HepG2 (cell line): ENCODE data around the gene ADGRG1. TPM values are rescaled to one million over a fixed set of nuclear protein-coding genes. Genes with fewer than 3 reads are reported as not detected.

ENCODE experiments used
- ASH2L ChIP-seq: fragments of 300-600, 200-600 bp; sonication (generic); IDR thresholded peaks from 2 replicates; pipeline ENCODE4 v1.7.0; 2017; ENCODE audit warnings: low read depth, mild to moderate bottlenecking, moderate library complexity, mixed read lengths, low read length; ENCODE audit not compliant: insufficient read length
- CBX5 ChIP-seq: sonication (generic); formaldehyde crosslinking; IDR thresholded peaks from 2 replicates; pipeline ENCODE4 v1.4.0; 2020; ENCODE audit warnings: missing genetic modification reagents, borderline replicate concordance
- DRAP1 ChIP-seq: IDR thresholded peaks from 2 replicates; pipeline ENCODE4 v1.6.1; 2016; ENCODE audit warnings: missing genetic modification reagents, missing compliant biosample characterization
- FUBP1 ChIP-seq: sonication (generic); formaldehyde crosslinking; IDR thresholded peaks from 2 replicates; pipeline ENCODE4 v1.5.1; 2020; ENCODE audit warnings: missing genetic modification reagents, mild to moderate bottlenecking, borderline replicate concordance
- POGK ChIP-seq: sonication (generic); formaldehyde crosslinking; conservative IDR thresholded peaks from 2 replicates; pipeline ENCODE4 v1.8.0; 2022; ENCODE audit warnings: mild to moderate bottlenecking, moderate library complexity, missing genetic modification reagents
- SRSF1 ChIP-seq: fragments of 200-400 bp; formaldehyde crosslinking; optimal IDR thresholded peaks from 2 replicates; pipeline ENCODE3; 2017; ENCODE audit warnings: mild to moderate bottlenecking, low read depth, low read length, moderate library complexity
- TAF15 ChIP-seq: fragments of 200-400 bp; formaldehyde crosslinking; IDR thresholded peaks from one replicate; pipeline ENCODE4 v1.6.1; 2018; ENCODE audit warnings: mild to moderate bottlenecking, low read depth, low read length; ENCODE audit not compliant: poor library complexity, severe bottlenecking
- ZNF337 ChIP-seq: sonication (generic); formaldehyde crosslinking; IDR thresholded peaks from 2 replicates; pipeline ENCODE4 v1.5.1; 2020; ENCODE audit warnings: missing genetic modification reagents, low read depth, mild to moderate bottlenecking, borderline replicate concordance
- ZNF530 ChIP-seq: sonication (generic); formaldehyde crosslinking; IDR thresholded peaks from 2 replicates; pipeline ENCODE4 v1.5.0; 2020; ENCODE audit warnings: low read depth, mild to moderate bottlenecking, missing genetic modification reagents
- ZNF562 ChIP-seq: sonication (generic); formaldehyde crosslinking; IDR thresholded peaks from 2 replicates; pipeline ENCODE4 v1.8.0; 2022; ENCODE audit warnings: missing genetic modification reagents, borderline replicate concordance
- ZNF737 ChIP-seq: sonication (generic); formaldehyde crosslinking; IDR thresholded peaks from 2 replicates; pipeline ENCODE4 v1.5.0; 2020; ENCODE audit warnings: missing genetic modification reagents, mild to moderate bottlenecking, borderline replicate concordance
- polyA plus RNA-seq, 8 experiments: library from polyadenylated mRNA; depleted of rRNA in 3 of 8; stranded (reverse) in 7 of 8; unstranded in 1 of 8; fragments of >200 nt; fragmentation: Illumina TruSeq in 4 of 8; extraction: Trizol in 4 of 8; gene quantifications; 2 replicates each; pipeline versions ENCODE4 v1.2.1 to v1.2.3, GENCODE V29; 2011 to 2016; ENCODE audit warnings: low read depth in 4 of 8, missing spikeins in 1 of 8, mixed read lengths in 1 of 8; ENCODE audit not compliant: insufficient read depth in 1 of 8
- total RNA-seq, 5 experiments: library from RNA; depleted of rRNA; stranded (reverse); fragments of >200 nt; fragmentation: Illumina TruSeq; extraction: Trizol; gene quantifications; 2 replicates each; pipeline ENCODE4 v1.2.3, GENCODE V29; 2016; ENCODE audit warnings: low read depth in 1 of 5
- TF ChIP-seq, protein P1 (sequence below), 2 experiments: fragments of 450-650 bp in 1 of 2; sonication (generic) in 1 of 2; formaldehyde crosslinking in 1 of 2; IDR thresholded peaks; 2 replicates each; pipeline versions ENCODE4 v1.6.1 to v1.8.0; 2016 to 2022; ENCODE audit warnings: antibody characterized with exemption in 1 of 2, mild to moderate bottlenecking in 1 of 2, missing genetic modification reagents in 1 of 2
- TF ChIP-seq, protein P2 (sequence below), 2 experiments: fragments of 450-650 bp in 1 of 2; sonication (generic) in 1 of 2; formaldehyde crosslinking; IDR thresholded peaks; 2 replicates each; pipeline versions ENCODE4 v1.5.0 to v1.8.0; 2020 to 2022; ENCODE audit warnings: mild to moderate bottlenecking in 1 of 2, missing genetic modification reagents in 1 of 2

ADGRG1 gene
- total and polyA plus RNA-seq, 2 of the 13 experiments (the other 11 are each of a cell fraction or from before 2014, with no cell fraction given): 2.7 to 5.9 TPM

DNA sequence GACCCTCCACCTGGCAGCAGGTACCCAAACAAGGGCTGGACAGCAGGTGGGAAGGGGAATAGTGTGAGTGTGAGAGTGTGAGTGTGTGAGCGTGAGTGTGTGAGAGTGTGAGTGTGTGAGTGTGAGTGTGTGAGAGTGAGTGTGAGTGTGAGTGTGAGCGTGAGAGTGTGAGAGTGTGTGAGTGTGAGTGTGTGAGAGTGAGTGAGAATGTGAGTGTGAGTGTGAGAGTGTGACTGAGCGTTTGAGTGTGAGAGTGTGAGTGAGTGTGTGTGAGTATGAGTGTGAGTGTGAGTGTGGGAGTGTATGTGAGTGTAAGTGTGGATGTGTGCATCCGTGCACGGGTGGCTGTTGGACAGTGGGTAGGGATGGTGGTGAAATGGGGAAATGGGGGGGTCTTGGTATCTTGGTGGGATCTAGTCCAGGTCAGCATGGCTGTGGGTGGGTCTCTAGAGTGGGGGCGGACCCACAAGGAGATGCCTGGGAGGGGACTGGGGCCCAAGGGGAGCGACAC is 408 bp downstream of the ADGRG1 start (continued):
- TF ChIP-seq, protein P1, sequence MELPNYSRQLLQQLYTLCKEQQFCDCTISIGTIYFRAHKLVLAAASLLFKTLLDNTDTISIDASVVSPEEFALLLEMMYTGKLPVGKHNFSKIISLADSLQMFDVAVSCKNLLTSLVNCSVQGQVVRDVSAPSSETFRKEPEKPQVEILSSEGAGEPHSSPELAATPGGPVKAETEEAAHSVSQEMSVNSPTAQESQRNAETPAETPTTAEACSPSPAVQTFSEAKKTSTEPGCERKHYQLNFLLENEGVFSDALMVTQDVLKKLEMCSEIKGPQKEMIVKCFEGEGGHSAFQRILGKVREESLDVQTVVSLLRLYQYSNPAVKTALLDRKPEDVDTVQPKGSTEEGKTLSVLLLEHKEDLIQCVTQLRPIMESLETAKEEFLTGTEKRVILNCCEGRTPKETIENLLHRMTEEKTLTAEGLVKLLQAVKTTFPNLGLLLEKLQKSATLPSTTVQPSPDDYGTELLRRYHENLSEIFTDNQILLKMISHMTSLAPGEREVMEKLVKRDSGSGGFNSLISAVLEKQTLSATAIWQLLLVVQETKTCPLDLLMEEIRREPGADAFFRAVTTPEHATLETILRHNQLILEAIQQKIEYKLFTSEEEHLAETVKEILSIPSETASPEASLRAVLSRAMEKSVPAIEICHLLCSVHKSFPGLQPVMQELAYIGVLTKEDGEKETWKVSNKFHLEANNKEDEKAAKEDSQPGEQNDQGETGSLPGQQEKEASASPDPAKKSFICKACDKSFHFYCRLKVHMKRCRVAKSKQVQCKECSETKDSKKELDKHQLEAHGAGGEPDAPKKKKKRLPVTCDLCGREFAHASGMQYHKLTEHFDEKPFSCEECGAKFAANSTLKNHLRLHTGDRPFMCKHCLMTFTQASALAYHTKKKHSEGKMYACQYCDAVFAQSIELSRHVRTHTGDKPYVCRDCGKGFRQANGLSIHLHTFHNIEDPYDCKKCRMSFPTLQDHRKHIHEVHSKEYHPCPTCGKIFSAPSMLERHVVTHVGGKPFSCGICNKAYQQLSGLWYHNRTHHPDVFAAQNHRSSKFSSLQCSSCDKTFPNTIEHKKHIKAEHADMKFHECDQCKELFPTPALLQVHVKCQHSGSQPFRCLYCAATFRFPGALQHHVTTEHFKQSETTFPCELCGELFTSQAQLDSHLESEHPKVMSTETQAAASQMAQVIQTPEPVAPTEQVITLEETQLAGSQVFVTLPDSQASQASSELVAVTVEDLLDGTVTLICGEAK (IDR thresholded peaks at IDR 0.05): no peak
- TF ChIP-seq, protein P1 (CRISPR knock-in tag; IDR thresholded peaks at IDR 0.05): no peak
- TF ChIP-seq ZNF737 (CRISPR knock-in tag): no peak
- no peak for TF ChIP-seq POGK
- no peak for TF ChIP-seq CBX5 (CRISPR knock-in tag)
- peak; percentile 97 for TF ChIP-seq ASH2L
- TF ChIP-seq, protein P2, sequence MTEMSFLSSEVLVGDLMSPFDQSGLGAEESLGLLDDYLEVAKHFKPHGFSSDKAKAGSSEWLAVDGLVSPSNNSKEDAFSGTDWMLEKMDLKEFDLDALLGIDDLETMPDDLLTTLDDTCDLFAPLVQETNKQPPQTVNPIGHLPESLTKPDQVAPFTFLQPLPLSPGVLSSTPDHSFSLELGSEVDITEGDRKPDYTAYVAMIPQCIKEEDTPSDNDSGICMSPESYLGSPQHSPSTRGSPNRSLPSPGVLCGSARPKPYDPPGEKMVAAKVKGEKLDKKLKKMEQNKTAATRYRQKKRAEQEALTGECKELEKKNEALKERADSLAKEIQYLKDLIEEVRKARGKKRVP (CRISPR knock-in tag; IDR thresholded peaks at IDR 0.05): no peak
- TF ChIP-seq DRAP1: no peak
- no peak for TF ChIP-seq SRSF1
- no peak for TF ChIP-seq ZNF337
- no peak for TF ChIP-seq FUBP1
- no peak for TF ChIP-seq ZNF530 (CRISPR knock-in tag)
- no peak for TF ChIP-seq TAF15
- TF ChIP-seq ZNF562 (CRISPR knock-in tag): no peak
